Measurements from ENCODE around the gene RDH5. TPM values are rescaled to one million over a fixed set of nuclear protein-coding genes. Genes with fewer than 3 reads are reported as not detected.

Gene RDH5
- total RNA-seq (ENCODE audit: low replicate concordance) = 3.0 and 14.6 TPM in 2 replicates

- no peak within 1 kb of the TSS for H3K27ac Mint-ChIP-seq
- no peak within 1 kb of the TSS for H3K9ac ChIP-seq
- H3K4me3 Mint-ChIP-seq = no peak within 1 kb of the TSS
- H3K27me3 Mint-ChIP-seq (ENCODE audit: insufficient read depth, low read depth) = peaks cover 18% of the 10 kb centered on the region
- H3K36me3 Mint-ChIP-seq = peaks cover 6% of the 10 kb centered on the region
- H2AFZ ChIP-seq (replicated peaks) = no peak within 1 kb of the TSS
- no peaks in the 10 kb centered on the region for H3K36me3 ChIP-seq
- TF ChIP-seq CTCF (IDR thresholded peaks at IDR 0.05) = no peak
- TF ChIP-seq EZH2 (IDR thresholded peaks at IDR 0.05) = no peak
- TF ChIP-seq EZH2phosphoT487 (IDR thresholded peaks at IDR 0.05) = no peak
- H3K4me1 ChIP-seq = peaks cover 31% of the 10 kb centered on the region
- no peak within 1 kb of the TSS for H3K27ac ChIP-seq
- H3K4me3 ChIP-seq = no peak within 1 kb of the TSS
- no peak for DNase-seq (ENCODE audit: low spot score)
- H3K27me3 ChIP-seq = no peaks in the 10 kb centered on the region
- no peaks in the 10 kb centered on the region for H3K9me3 ChIP-seq (ENCODE audit: low read depth)
- peaks cover 16% of the 10 kb centered on the region for H3K79me2 ChIP-seq (ENCODE audit: low read depth)
- peaks cover 50% of the 10 kb centered on the region for H3F3A ChIP-seq (ENCODE audit: low read depth)
- H3K4me1 Mint-ChIP-seq = peaks cover 47% of the 10 kb centered on the region
- H3K9me3 Mint-ChIP-seq = peaks cover 6% of the 10 kb centered on the region
- peak within 1 kb of the TSS; percentile 79 for H3K4me2 ChIP-seq
- no peaks in the 10 kb centered on the region for H4K20me1 ChIP-seq (ENCODE audit: low read depth)
Measured at GRCh38 chr12:55720071-55720564, at the start of gene RDH5. Gene RDH5 (plus strand): TSS chr12:55720393. CDS start chr12:55721185, 792 bp downstream.

- Histone ChIP-seq H2AFZ (replicated peaks) (no peak overlapping the region), H4K20me1 (ENCODE audit: low read depth) (no peaks in the 10 kb centered on the region), H3K9me3 (ENCODE audit: low read depth) (no peaks in the 10 kb centered on the region), H3K4me3 (no peak overlapping the region), H3K9ac (no peak overlapping the region), H3K27me3 (no peaks in the 10 kb centered on the region), H3K27ac (no peak overlapping the region), H3K4me2 (no peak overlapping the region), H3K79me2 (ENCODE audit: low read depth) (no peaks in the 10 kb centered on the region), H3K36me3 (no peaks in the 10 kb centered on the region), H3F3A (ENCODE audit: low read depth) (no peaks in the 10 kb centered on the region), H3K4me1 (no peaks in the 10 kb centered on the region)
- no peak for DNase-seq (ENCODE audit: low spot score)
- no peak for TF ChIP-seq CTCF (IDR thresholded peaks at IDR 0.05)
- no peak for TF ChIP-seq EZH2 (IDR thresholded peaks at IDR 0.05)
- TF ChIP-seq EZH2phosphoT487 (IDR thresholded peaks at IDR 0.05) = no peak
- Mint-ChIP-seq H3K27ac (no peak overlapping the region), H3K4me3 (no peak overlapping the region), H3K27me3 (ENCODE audit: insufficient read depth, low read depth) (no peaks in the 10 kb centered on the region), H3K36me3 (no peaks in the 10 kb centered on the region), H3K4me1 (no peaks in the 10 kb centered on the region), H3K9me3 (no peaks in the 10 kb centered on the region)
Measured at GRCh38 chr12:55671746-55672145, 48.4 kb upstream of the RDH5 start.

- Histone ChIP-seq H3K4me2 (no peak overlapping the region), H3K27ac (no peak overlapping the region), H3K36me3 (no peaks in the 10 kb centered on the region), H2AFZ (replicated peaks) (no peak overlapping the region), H3F3A (ENCODE audit: low read depth) (no peaks in the 10 kb centered on the region), H3K27me3 (no peaks in the 10 kb centered on the region), H3K4me1 (no peaks in the 10 kb centered on the region), H4K20me1 (ENCODE audit: low read depth) (no peaks in the 10 kb centered on the region), H3K9me3 (ENCODE audit: low read depth) (no peaks in the 10 kb centered on the region), H3K79me2 (ENCODE audit: low read depth) (no peaks in the 10 kb centered on the region), H3K9ac (no peak overlapping the region), H3K4me3 (no peak overlapping the region)
- Mint-ChIP-seq H3K36me3 (no peaks in the 10 kb centered on the region), H3K4me1 (no peaks in the 10 kb centered on the region), H3K4me3 (no peak overlapping the region), H3K27ac (no peak overlapping the region), H3K9me3 (no peaks in the 10 kb centered on the region), H3K27me3 (ENCODE audit: insufficient read depth, low read depth) (no peaks in the 10 kb centered on the region)
- no peak for DNase-seq (ENCODE audit: low spot score)
- no peak for TF ChIP-seq EZH2 (IDR thresholded peaks at IDR 0.05)
- TF ChIP-seq EZH2phosphoT487 (IDR thresholded peaks at IDR 0.05) = no peak
- TF ChIP-seq CTCF (IDR thresholded peaks at IDR 0.05) = no peak
Measured at GRCh38 chr12:55673638-55674037, 46.6 kb upstream of the RDH5 start.

All from neural progenitor cell (in vitro differentiated cells).